Body of pancreas (tissue), 4 donors: ENCODE results near the gene SLC6A3. TPM values are rescaled to one million over a fixed set of nuclear protein-coding genes. Genes with fewer than 3 reads are reported as not detected.

Experiments
- ATAC-seq: fragments of 150-250 bp; one replicate; pipeline ENCODE4 v1.9.1; 2016
- DNase-seq, 4 donors: peaks; one replicate each; pipeline ENCODE4 v3.0.0-alpha.2; 2019
- H3K27ac ChIP-seq, 4 donors: fragments of 200-600 bp; sonication (generic); 1 replicate in 3 of 4; 2 replicates in 1 of 4; pipeline versions ENCODE4 v1.5.1 to v1.6.1; 2016 to 2019; ENCODE audit warnings: mild to moderate bottlenecking in 1 of 4, mixed read lengths in 1 of 4, moderate library complexity in 1 of 4
- H3K27me3 ChIP-seq, 2 donors: fragments of 200-600 bp; sonication (generic); one replicate each; pipeline ENCODE4 v1.6.0; 2016; ENCODE audit warnings: mild to moderate bottlenecking in 1 of 2
- H3K36me3 ChIP-seq, 2 donors: fragments of 200-600 bp; sonication (generic); replicated peaks in 1 of 2; 2 replicates each; pipeline ENCODE4 v1.5.1; 2016; ENCODE audit warnings: low read depth in 2 of 2; ENCODE audit not compliant: insufficient read depth in 1 of 2
- H3K4me1 ChIP-seq: fragments of 200-600 bp; sonication (generic); one replicate; pipeline ENCODE4 v1.6.0; 2016
- H3K4me3 ChIP-seq, 2 donors: fragments of 200-600 bp; sonication (generic); 1 replicate in 1 of 2; 2 replicates in 1 of 2; pipeline ENCODE4 v1.5.1; 2016 to 2019
- H3K9me3 ChIP-seq, 3 donors: fragments of 200-600 bp; sonication (generic); 1 replicate in 2 of 3; 2 replicates in 1 of 3; pipeline ENCODE4 v1.5.1; 2016
- CTCF ChIP-seq, 7 experiments: fragments of 450-650 bp in 4 of 7; fragments of 200-600 bp in 3 of 7; sonication (generic) in 3 of 7; IDR thresholded peaks; one replicate each; pipeline ENCODE4 v1.5.1; 2016 to 2019; ENCODE audit warnings: antibody characterized with exemption in 7 of 7
- POLR2A ChIP-seq, 3 donors: fragments of 450-650 bp; IDR thresholded peaks; one replicate each; pipeline ENCODE4 v1.6.1; 2016; ENCODE audit warnings: antibody characterized with exemption in 3 of 3, mild to moderate bottlenecking in 2 of 3
- WGBS, 2 donors: methylation state at CpG; one replicate each; pipeline ENCODE4 v1.1.5; 2017; 5-methylcytosine and 5-hydroxymethylcytosine counted together
- intact Hi-C: fragments of 100-400 bp; cut with DNase I; formaldehyde crosslinking; loops from one replicate; pipeline ENCODE4 v1.15.1; 2023
- total RNA-seq, 2 donors: library from RNA; depleted of rRNA; stranded (reverse); fragments of >200 nt; gene quantifications; one replicate each; pipeline ENCODE4 v1.1.0, GENCODE V29; 2016

Gene SLC6A3
- total RNA-seq, 2 donors from 2014 or later = not detected

- peaks cover 0 to 24% of the 10 kb centered on the region in 2 donors for H3K27me3 ChIP-seq
- TF ChIP-seq CTCF (IDR thresholded peaks at IDR 0.05) (no peak), POLR2A (IDR thresholded peaks at IDR 0.05) (no peak)
- ATAC-seq = no peak
- H3K9me3 ChIP-seq = no peaks in the 10 kb centered on the region
- H3K4me1 ChIP-seq = peaks cover 5% of the 10 kb centered on the region
- H3K27ac ChIP-seq = no peak overlapping the region
- H3K4me3 ChIP-seq = no peak overlapping the region
- 60 to 61% methylated on average over 9 to 15 of the region's 15 CpGs for WGBS, 2 donors
- intact Hi-C loops = no loop called here
- no peak for DNase-seq
- H3K36me3 ChIP-seq = no peaks in the 10 kb centered on the region
These were observed 5.7 kb downstream of the SLC6A3 start for GRCh38 chr5:1439388-1440097.

- intact Hi-C loops = no loop called here
- no peak for TF ChIP-seq POLR2A (IDR thresholded peaks at IDR 0.05)
- no peak for TF ChIP-seq CTCF (IDR thresholded peaks at IDR 0.05)
- DNase-seq (no peak), ATAC-seq (no peak)
- Histone ChIP-seq H3K27ac (no peak overlapping the region), H3K4me1 (no peaks in the 10 kb centered on the region), H3K36me3 (no peaks in the 10 kb centered on the region), H3K27me3 (peaks cover 0 to 17% of the 10 kb centered on the region in 2 donors), H3K9me3 (no peaks in the 10 kb centered on the region), H3K4me3 (no peak overlapping the region)
- WGBS, 2 donors = 59 to 65% methylated on average over 9 to 21 of the region's 21 CpGs
These were observed 6.4 kb downstream of the SLC6A3 start for GRCh38 chr5:1438871-1439270.

GRCh38 chr5:1437876-1438559, 7.2 kb downstream of the SLC6A3 start:
- no peak overlapping the region for H3K27ac ChIP-seq
- peaks cover 0 to 9% of the 10 kb centered on the region in 2 donors for H3K27me3 ChIP-seq
- intact Hi-C loops = no loop called here
- no peaks in the 10 kb centered on the region for H3K36me3 ChIP-seq
- ATAC-seq (no peak), DNase-seq (no peak)
- no peak overlapping the region for H3K4me3 ChIP-seq
- no peaks in the 10 kb centered on the region for H3K4me1 ChIP-seq
- H3K9me3 ChIP-seq = no peaks in the 10 kb centered on the region
- 66 to 68% methylated on average over 21 to 25 of the region's 25 CpGs for WGBS, 2 donors
- TF ChIP-seq POLR2A (IDR thresholded peaks at IDR 0.05) (no peak), CTCF (IDR thresholded peaks at IDR 0.05) (no peak)

- no peaks in the 10 kb centered on the region for H3K9me3 ChIP-seq
- intact Hi-C loops = no loop called here
- no peaks in the 10 kb centered on the region for H3K36me3 ChIP-seq
- H3K4me3 ChIP-seq = no peak overlapping the region
- TF ChIP-seq POLR2A (IDR thresholded peaks at IDR 0.05) (no peak), CTCF (IDR thresholded peaks at IDR 0.05) (no peak)
- WGBS, 2 donors = 43 to 49% methylated on average over 11 of the region's 11 CpGs
- H3K27me3 ChIP-seq = peaks cover 0 to 5% of the 10 kb centered on the region in 2 donors
- ATAC-seq (no peak), DNase-seq (no peak)
- no peaks in the 10 kb centered on the region for H3K4me1 ChIP-seq
- no peak overlapping the region for H3K27ac ChIP-seq
These were observed 7.9 kb downstream of the SLC6A3 start for GRCh38 chr5:1437226-1437829.
